ENCODE results near the gene CCDC81. TPM values are rescaled to one million over a fixed set of nuclear protein-coding genes. Genes with fewer than 3 reads are reported as not detected.
A peak's percentile ranks its signal among the peaks of the same experiment; 100 is the strongest.

Gene CCDC81
- total RNA-seq, 1 donor from 2014 or later, result 3.0 TPM

DNA sequence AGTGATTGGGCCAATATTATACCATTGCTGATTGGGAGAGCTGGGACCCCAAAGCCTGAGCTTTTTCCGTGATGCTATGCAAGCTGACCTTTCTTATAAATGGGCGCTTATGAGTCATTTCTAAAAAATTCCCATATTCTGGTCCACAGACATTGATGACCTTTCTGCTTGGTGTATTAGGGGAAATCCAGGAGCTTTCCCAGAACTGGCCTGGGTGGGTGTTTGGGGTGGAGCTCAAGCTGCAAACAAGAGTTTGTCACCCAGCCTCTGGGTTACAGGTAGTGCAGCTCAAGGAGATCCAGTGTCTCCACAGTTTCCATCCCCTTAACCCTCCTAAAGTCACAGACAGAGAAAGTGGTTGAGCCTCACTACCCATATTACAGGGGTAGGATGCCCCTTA is 67.7 kb downstream of the CCDC81 start:
- DNase-seq, result no peak

DNA sequence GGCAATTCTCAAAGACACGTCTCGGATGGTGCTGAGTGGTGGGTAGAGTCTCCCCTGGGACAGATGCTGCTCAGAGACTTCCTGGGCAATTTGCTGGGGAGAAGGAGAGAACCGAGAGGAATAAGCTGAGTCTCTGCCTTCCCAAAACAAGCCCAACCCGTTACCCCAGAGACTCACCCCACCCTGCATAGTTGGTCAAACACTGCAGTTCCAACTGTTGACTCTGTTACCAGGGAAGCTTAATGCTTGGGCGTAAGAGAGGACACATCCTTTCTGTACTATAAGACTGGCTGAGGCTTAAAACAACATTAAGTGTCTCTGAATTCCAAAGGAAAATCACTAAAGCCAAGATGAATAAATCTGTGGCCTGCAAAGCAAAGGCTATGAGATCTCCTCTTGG is 68.1 kb downstream of the CCDC81 start:
- no peak for DNase-seq

- DNase-seq, result no peak
Observed at GRCh38 chr11:86443415-86443814, 68.7 kb downstream of the CCDC81 start.

- no peak for DNase-seq
Observed at GRCh38 chr11:86444981-86445380, 70.3 kb downstream of the CCDC81 start.

- no peak for DNase-seq
Observed at GRCh38 chr11:86446163-86446923, 71.7 kb downstream of the CCDC81 start.

DNA sequence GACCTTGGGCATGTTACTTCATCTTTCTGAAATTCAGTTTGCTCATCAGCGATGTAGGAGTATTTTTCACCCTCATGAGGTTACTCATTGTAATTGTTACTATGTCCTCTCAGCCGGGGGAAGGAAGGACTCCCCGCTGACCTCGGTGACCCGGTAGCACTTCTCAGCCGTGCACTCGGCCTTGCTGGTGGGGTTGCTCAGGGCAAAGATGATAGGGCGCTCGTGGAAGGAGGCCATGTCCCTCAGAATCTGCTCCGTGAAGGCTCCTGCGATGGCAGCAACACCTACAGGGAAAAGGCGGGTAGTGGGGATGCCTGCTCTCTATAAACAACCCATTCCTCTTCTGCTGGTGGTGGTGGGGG is 72.2 kb downstream of the CCDC81 start:
- no peak for DNase-seq

- no peak for DNase-seq
Observed at GRCh38 chr11:86447763-86448480, 73.2 kb downstream of the CCDC81 start.

DNA sequence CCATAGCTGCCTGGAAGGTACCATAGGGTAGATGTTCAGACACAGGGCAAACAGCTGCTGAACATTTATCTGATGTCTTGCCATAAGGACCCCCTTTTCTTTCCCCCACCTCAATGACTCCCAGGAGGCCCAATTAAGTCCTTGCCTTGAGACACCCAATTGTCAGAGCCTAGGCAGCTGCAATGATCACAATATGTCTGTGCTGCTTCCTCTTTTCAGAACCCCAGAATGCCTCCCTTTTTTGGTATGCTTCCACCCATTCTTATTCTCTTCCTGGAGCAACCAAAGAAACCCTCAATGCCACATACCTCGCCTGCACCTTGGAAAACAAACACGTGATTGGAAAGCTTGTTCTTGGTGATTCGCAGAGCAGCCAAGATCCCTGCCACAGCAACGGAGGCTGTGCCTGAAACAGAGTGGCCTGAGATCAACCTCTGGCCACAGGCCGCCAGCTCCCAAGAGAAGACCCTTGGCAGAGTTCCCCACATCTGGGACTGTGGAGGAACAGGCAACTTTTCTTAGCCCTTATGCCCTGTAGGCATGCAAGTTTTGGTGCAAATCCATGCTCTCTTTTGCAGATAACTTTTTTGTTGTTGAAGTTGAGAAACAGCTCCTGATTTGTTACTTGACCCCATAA is 75.4 kb downstream of the CCDC81 start:
- no peak for DNase-seq

DNA sequence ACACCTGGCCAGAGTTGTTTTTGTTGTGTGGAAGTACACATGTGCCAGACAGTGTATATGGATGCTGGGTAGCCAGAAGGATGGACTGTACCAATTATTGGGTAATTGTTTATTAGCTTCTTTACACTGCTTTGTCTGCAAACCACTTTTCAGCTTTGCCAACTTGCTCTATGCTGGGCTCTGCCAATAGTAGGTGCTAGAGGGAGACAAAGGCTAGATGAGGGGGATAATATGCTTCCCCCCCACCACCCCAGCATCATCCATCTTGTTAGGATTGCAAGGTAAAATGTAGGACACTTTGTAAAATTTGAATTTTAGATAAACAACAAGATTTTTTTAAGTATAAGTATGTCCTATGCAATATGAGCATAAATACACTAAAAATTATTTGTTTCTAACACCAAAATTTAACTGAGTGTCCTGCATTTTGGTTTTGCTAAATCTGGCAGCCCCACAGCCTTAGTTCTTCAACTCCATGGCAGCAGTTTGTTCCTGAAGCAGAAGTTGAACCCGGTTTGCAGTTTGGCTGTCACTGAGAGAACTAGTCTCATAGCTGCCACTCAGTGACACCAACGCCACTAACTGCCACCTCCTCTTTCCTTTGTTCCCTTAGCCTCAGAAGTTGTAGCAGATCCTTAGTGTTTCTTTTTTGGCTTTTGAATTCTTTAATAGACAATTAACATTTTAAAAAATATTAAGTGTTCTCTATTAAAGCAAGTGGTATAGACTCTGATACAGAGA is 78.8 kb downstream of the CCDC81 start:
- no peak for DNase-seq

DNA sequence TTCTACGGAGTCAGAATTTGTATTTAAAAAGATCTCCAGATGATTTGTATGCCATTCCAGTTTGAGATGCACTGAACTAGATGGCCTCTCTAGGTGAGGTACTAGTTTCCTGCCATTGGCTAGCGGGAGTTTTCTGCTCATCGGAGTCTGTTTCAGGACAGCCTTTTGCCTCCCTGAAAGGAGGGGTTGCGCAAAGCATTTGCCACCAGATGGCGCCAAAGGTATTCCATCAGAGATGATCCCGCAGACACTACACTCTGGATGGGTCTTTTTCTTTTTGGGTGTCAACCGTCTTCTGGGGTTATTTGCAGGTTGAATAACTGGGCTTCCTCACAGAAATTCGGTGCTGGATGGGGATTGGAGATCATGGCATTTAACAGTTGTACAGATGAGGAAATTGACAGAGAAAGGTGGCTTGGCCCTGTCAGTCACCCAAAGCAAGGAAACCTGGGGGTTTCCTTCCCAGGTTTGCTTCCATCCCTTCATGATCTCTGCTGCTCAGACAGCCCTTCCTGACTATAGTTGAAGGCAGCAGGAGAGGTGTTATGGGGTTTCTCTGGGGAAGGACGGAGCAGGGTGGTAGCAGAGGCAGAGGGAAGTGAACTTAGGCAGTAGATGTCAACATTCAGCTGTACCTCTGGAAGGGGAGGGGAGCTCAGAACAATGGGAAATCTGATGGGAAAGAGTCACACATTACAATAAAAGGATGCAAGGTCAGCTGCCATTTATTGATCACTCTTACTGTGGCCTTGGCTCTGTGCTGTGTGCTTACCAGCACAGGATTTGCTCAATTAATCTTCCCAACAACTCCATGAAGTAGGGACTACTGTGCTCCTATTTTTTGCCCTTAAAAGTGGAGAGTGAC is 81.6 kb downstream of the CCDC81 start:
- DNase-seq, result peak; percentile 68

- DNase-seq, result no peak
Observed at GRCh38 chr11:86458294-86459001, 83.8 kb downstream of the CCDC81 start.

DNA sequence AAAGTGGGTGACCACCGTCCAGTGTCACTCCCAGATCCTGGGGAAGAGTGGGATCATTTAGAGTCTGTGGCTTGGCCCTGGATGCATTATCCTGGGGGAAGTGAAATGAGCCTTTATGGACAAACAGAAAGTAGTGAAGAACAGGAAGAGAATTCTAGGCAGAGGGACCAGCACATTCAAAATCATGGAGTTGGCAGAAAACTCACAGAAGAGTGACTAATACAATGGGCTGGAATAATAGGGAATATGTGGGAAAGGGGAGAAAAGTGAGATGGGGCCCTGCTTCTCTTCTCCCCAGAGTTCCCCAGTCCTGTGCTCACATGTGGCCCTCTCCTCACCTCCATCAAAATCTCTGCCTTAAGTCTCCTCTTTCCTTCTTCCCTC is 84.3 kb downstream of the CCDC81 start:
- no peak for DNase-seq

DNA sequence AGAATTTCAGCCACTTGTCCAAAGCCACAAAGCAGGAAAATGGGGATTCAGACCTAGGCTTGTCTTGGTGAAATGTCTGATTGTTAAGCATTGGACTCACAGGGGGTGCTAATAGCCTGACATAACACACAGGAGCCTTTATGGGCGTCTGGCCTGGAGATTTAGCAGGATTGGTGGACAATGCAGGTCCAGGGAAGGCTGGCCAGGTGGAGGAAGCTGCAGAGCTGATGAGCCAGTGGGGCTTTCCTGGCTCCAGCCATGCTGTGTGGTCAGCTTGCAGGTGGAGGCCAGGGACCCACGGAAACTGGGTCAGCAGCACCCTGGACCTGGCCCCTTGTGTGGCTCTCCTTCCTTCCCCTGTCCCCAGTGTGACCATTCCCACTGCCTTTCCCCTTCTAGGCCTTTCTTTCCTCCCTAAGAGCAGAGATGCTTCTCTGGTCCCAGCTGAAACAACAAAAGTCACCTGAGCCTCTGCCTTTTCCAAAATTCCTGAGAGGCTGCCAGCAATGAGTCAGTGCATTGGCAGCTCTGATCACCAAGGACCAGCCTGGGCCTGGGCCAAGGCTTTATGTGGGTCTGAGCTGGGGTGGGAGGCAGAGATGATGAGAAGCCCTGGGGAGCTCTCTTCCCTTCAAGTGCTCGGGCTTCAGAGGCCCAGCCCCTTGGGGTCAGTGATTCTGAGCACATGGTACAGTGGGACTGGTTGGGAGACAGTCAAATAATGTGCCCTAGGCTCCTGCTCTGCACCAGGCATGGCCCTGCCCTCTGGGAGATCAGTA is 85.2 kb downstream of the CCDC81 start:
- DNase-seq, result peak; percentile 47

DNA sequence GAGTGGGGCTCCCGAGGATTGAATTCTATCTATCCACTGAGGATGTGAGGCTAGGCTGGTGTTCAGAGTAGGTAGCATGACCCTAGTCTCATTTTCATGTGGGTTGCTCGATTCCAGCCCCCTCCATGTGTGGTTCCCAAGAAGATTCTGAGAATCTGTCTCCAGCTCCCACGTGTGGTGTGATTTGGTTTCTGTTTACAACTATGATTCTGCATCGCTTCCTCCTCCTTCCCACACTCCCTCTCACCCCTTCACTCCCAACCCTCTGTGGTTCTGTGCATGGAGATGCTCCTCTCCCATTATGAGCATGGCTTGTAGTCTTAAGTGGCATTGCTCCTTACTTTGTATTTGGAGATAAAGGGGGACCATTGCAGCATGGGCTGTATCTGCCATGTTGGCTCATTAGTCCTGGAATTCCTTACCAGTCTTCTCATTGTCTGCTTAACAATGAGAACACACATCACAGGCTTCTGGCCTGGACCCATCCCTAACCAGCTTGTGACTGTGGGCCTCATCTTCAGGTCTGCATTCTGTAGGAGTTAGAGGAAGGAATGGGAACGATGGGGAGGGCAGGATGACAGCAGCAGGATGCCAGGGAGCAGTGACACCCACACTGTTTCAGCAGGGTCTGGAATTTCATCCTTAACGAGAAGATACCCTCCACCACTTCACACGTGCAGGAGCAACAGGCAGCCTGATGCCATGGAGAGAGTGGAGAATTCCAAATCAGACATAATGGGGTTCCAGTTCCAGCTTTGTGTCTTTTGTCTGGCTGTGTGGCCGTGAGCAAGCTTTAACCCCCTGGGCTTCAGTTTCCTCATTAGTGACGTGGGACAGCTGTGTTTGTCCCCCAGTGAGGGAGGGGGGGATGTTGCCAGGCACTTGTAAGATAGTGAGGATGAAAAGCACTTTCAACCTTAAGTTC is 86.0 kb downstream of the CCDC81 start:
- DNase-seq, result no peak

GRCh38 chr11:86461892-86462291 is 87.2 kb downstream of the CCDC81 start:
- no peak for DNase-seq

DNA sequence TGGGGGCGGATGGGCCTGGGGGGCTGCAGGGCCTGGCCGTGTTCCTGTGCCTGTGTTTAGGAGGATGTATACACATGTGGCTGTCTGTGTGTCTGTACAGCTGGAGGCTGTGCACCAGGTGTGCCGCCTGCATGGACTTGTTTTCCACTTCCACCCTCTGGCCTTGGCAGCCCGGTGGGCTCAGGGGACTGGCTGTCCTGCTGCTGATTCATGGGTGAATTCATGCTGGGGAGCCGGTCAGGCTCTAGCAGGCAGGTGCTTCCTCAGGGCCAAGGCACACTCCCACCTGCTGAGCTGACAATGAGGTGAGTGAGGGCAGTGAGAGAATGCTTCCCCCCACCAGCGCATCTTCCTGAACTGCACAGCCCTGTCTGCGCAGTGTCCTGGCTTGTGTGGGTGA is 88.4 kb downstream of the CCDC81 start:
- no peak for DNase-seq

GRCh38 chr11:86463955-86464354 is 89.3 kb downstream of the CCDC81 start:
- DNase-seq, result no peak

DNA sequence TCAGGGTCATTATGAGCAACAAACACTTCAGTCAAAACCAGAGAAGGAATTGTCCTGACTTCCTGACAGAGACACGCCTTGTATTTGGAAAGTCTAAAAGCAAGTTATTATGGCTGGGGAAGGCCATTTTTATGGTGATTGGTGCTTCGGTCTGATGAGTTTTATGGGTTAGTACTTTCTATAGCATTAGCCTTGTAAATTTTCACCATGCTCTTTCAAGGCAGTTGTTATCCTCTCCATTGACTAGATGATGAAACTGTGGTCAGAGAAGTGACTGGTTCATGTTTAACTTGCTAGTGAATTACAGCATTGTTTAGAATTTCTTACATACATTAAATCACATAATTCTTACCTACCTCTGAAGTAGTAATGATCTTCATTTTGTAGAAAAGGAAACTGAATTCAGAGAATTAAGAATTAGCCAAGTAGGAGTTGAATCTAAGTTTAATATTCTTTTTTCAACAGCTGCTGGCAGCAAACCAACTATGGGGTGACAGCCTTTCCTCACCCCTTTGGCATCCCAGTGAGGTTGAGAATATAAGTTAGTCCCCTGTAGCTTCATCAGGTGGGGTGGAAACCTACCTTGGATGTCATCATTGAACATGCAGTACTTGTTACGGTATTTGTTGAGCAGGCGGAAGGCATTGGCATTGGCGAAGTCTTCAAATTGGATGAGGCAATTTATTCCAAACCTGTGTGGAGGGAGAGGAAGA is 90.0 kb downstream of the CCDC81 start:
- DNase-seq, result no peak

GRCh38 chr11:86468169-86468568 is 93.5 kb downstream of the CCDC81 start:
- DNase-seq, result no peak

Data from occipital lobe (tissue), 2 donors.